ENCODE measurements around the gene EPHA10. TPM values are rescaled to one million over a fixed set of nuclear protein-coding genes. Genes with fewer than 3 reads are reported as not detected.

The EPHA10 gene
- total RNA-seq, 1 experiment from 2014 or later: 1.3 TPM

DNA sequence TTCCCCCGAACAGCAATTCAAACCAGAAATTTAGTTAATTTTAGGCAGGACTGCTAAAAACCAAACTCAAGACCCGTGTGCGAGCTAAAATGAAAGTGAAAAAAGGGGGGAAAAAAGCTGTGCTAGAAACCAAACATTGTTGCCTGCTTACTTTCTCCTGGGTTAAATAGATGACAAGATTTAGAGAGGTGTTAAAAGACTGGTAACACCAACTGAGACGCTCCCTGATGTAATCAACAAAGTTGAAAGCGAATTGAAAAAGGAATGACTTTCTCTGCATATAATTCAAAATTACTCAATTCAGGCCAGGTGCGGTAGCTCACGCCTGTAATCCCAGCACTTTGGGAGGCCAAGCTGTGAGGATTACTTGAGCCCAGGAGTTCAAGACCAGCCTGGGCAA, 65.8 kb downstream of the EPHA10 start:
- ATAC-seq (no peak), DNase-seq (ENCODE audit: low spot score) (no peak)
- POLR2A ChIA-PET: interaction anchor here (0.6 to 0.7 kb wide), 2 partner anchors 9 to 169 kb away, joined by 3 to 5 read pairs; a partner anchor contains a TSS
- Mint-ChIP-seq H3K27me3 (ENCODE audit: low read depth) (no peaks in the 10 kb centered on the region), H3K9me3 (no peaks in the 10 kb centered on the region), H3K4me3 (no peak overlapping the region), H3K27ac (no peak overlapping the region), H3K36me3 (peaks cover 78% of the 10 kb centered on the region), H3K4me1 (no peaks in the 10 kb centered on the region)
- CTCF ChIA-PET: interaction anchor here (0.8 kb wide), 2 partner anchors 67 to 161 kb away, joined by 3 read pairs; no protein-coding TSS in a partner anchor
- TF ChIP-seq ATF6 (CRISPR knock-in tag; IDR thresholded peaks at IDR 0.05): no peak
- no peak for TF ChIP-seq CREB1 (CRISPR knock-in tag; IDR thresholded peaks at IDR 0.05)
- no peak for TF ChIP-seq ZNF138 (CRISPR knock-in tag; conservative IDR thresholded peaks at IDR 0.05)
- no peak for TF ChIP-seq TEAD4 (CRISPR knock-in tag; IDR thresholded peaks at IDR 0.05)

DNA sequence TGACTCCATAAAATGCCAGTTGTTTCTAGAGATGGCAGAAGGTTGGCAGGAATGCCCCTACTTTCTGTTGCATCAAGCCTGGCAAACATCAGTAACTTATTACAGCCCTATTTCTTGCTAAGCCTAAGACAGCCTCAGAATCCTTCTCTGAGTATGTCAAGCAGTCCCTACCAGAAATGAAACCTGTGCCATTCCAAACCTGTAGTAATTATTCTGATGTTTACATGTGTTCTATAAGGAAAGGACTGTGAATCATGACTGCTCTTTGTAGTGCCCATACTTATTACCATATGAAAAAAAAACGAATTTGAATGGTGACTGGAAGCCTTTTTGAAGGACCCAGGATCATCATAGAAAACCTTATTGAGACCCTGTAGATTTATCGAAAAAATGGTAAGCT, 67.2 kb downstream of the EPHA10 start:
- H3K27me3 Mint-ChIP-seq (ENCODE audit: low read depth): no peaks in the 10 kb centered on the region
- no peaks in the 10 kb centered on the region for H3K4me1 Mint-ChIP-seq
- H3K36me3 Mint-ChIP-seq: peaks cover 68% of the 10 kb centered on the region
- ATAC-seq (no peak), DNase-seq (ENCODE audit: low spot score) (no peak)
- CTCF ChIA-PET: no interaction called here
- POLR2A ChIA-PET: no interaction called here
- H3K27ac Mint-ChIP-seq: no peak overlapping the region
- no peak overlapping the region for H3K4me3 Mint-ChIP-seq
- no peaks in the 10 kb centered on the region for H3K9me3 Mint-ChIP-seq
- TF ChIP-seq, protein P1, sequence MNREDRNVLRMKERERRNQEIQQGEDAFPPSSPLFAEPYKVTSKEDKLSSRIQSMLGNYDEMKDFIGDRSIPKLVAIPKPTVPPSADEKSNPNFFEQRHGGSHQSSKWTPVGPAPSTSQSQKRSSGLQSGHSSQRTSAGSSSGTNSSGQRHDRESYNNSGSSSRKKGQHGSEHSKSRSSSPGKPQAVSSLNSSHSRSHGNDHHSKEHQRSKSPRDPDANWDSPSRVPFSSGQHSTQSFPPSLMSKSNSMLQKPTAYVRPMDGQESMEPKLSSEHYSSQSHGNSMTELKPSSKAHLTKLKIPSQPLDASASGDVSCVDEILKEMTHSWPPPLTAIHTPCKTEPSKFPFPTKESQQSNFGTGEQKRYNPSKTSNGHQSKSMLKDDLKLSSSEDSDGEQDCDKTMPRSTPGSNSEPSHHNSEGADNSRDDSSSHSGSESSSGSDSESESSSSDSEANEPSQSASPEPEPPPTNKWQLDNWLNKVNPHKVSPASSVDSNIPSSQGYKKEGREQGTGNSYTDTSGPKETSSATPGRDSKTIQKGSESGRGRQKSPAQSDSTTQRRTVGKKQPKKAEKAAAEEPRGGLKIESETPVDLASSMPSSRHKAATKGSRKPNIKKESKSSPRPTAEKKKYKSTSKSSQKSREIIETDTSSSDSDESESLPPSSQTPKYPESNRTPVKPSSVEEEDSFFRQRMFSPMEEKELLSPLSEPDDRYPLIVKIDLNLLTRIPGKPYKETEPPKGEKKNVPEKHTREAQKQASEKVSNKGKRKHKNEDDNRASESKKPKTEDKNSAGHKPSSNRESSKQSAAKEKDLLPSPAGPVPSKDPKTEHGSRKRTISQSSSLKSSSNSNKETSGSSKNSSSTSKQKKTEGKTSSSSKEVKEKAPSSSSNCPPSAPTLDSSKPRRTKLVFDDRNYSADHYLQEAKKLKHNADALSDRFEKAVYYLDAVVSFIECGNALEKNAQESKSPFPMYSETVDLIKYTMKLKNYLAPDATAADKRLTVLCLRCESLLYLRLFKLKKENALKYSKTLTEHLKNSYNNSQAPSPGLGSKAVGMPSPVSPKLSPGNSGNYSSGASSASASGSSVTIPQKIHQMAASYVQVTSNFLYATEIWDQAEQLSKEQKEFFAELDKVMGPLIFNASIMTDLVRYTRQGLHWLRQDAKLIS (CRISPR knock-in tag; IDR thresholded peaks at IDR 0.05; ENCODE audit: borderline replicate concordance): no peak
- TF ChIP-seq, protein P2, sequence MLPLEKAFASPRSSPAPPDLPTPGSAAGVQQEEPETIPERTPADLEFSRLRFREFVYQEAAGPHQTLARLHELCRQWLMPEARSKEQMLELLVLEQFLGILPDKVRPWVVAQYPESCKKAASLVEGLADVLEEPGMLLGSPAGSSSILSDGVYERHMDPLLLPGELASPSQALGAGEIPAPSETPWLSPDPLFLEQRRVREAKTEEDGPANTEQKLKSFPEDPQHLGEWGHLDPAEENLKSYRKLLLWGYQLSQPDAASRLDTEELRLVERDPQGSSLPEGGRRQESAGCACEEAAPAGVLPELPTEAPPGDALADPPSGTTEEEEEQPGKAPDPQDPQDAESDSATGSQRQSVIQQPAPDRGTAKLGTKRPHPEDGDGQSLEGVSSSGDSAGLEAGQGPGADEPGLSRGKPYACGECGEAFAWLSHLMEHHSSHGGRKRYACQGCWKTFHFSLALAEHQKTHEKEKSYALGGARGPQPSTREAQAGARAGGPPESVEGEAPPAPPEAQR (CRISPR knock-in tag; IDR thresholded peaks at IDR 0.05): no peak
- TF ChIP-seq, protein P3, sequence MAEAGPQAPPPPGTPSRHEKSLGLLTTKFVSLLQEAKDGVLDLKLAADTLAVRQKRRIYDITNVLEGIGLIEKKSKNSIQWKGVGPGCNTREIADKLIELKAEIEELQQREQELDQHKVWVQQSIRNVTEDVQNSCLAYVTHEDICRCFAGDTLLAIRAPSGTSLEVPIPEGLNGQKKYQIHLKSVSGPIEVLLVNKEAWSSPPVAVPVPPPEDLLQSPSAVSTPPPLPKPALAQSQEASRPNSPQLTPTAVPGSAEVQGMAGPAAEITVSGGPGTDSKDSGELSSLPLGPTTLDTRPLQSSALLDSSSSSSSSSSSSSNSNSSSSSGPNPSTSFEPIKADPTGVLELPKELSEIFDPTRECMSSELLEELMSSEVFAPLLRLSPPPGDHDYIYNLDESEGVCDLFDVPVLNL (CRISPR knock-in tag; IDR thresholded peaks at IDR 0.05; ENCODE audit: borderline replicate concordance, low read depth): no peak
- no peak for TF ChIP-seq GABPB1 (CRISPR knock-in tag; IDR thresholded peaks at IDR 0.05)
- TF ChIP-seq ELF4 (CRISPR knock-in tag; IDR thresholded peaks at IDR 0.05; ENCODE audit: low read depth): no peak
- TF ChIP-seq NR2C2 (CRISPR knock-in tag; IDR thresholded peaks at IDR 0.05): no peak
- no peak for TF ChIP-seq E2F1 (CRISPR knock-in tag; IDR thresholded peaks at IDR 0.05)
- no peak for TF ChIP-seq USF1 (CRISPR knock-in tag; IDR thresholded peaks at IDR 0.05)
- no peak for TF ChIP-seq ZNF416 (CRISPR knock-in tag; IDR thresholded peaks at IDR 0.05)
- TF ChIP-seq, protein P4, sequence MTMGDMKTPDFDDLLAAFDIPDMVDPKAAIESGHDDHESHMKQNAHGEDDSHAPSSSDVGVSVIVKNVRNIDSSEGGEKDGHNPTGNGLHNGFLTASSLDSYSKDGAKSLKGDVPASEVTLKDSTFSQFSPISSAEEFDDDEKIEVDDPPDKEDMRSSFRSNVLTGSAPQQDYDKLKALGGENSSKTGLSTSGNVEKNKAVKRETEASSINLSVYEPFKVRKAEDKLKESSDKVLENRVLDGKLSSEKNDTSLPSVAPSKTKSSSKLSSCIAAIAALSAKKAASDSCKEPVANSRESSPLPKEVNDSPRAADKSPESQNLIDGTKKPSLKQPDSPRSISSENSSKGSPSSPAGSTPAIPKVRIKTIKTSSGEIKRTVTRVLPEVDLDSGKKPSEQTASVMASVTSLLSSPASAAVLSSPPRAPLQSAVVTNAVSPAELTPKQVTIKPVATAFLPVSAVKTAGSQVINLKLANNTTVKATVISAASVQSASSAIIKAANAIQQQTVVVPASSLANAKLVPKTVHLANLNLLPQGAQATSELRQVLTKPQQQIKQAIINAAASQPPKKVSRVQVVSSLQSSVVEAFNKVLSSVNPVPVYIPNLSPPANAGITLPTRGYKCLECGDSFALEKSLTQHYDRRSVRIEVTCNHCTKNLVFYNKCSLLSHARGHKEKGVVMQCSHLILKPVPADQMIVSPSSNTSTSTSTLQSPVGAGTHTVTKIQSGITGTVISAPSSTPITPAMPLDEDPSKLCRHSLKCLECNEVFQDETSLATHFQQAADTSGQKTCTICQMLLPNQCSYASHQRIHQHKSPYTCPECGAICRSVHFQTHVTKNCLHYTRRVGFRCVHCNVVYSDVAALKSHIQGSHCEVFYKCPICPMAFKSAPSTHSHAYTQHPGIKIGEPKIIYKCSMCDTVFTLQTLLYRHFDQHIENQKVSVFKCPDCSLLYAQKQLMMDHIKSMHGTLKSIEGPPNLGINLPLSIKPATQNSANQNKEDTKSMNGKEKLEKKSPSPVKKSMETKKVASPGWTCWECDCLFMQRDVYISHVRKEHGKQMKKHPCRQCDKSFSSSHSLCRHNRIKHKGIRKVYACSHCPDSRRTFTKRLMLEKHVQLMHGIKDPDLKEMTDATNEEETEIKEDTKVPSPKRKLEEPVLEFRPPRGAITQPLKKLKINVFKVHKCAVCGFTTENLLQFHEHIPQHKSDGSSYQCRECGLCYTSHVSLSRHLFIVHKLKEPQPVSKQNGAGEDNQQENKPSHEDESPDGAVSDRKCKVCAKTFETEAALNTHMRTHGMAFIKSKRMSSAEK (CRISPR knock-in tag; IDR thresholded peaks at IDR 0.05; ENCODE audit: borderline replicate concordance): no peak
- TF ChIP-seq, protein P5, sequence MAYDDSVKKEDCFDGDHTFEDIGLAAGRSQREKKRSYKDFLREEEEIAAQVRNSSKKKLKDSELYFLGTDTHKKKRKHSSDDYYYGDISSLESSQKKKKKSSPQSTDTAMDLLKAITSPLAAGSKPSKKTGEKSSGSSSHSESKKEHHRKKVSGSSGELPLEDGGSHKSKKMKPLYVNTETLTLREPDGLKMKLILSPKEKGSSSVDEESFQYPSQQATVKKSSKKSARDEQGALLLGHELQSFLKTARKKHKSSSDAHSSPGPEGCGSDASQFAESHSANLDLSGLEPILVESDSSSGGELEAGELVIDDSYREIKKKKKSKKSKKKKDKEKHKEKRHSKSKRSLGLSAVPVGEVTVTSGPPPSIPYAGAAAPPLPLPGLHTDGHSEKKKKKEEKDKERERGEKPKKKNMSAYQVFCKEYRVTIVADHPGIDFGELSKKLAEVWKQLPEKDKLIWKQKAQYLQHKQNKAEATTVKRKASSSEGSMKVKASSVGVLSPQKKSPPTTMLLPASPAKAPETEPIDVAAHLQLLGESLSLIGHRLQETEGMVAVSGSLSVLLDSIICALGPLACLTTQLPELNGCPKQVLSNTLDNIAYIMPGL (CRISPR knock-in tag; IDR thresholded peaks at IDR 0.05): no peak
- TF ChIP-seq, protein P6, sequence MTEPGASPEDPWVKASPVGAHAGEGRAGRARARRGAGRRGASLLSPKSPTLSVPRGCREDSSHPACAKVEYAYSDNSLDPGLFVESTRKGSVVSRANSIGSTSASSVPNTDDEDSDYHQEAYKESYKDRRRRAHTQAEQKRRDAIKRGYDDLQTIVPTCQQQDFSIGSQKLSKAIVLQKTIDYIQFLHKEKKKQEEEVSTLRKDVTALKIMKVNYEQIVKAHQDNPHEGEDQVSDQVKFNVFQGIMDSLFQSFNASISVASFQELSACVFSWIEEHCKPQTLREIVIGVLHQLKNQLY (CRISPR knock-in tag; IDR thresholded peaks at IDR 0.05): no peak
- no peak for TF ChIP-seq TEAD4 (CRISPR knock-in tag; IDR thresholded peaks at IDR 0.05)
- TF ChIP-seq JAZF1 (CRISPR knock-in tag; IDR thresholded peaks at IDR 0.05): no peak

Measured in WTC11 (cell line).